T-cell (primary cell): Measurements from ENCODE around the gene RPS25. TPM values are rescaled to one million over a fixed set of nuclear protein-coding genes. Genes with fewer than 3 reads are reported as not detected.
"Not testable (repeated sequence)": the region's sequence is repeated elsewhere in the genome, so short reads cannot be mapped to it uniquely, and the experiment has no call there.

ENCODE experiments used
- ATAC-seq, 4 experiments: fragments of 200-7000 bp in 3 of 4; fragments of 150-1000 bp in 1 of 4; cut with Tn5 transposase; replicated peaks in 1 of 4; 1 replicate in 3 of 4; 2 replicates in 1 of 4; pipeline ENCODE4 v1.10.0; 2021; ENCODE audit warnings: moderate library complexity in 3 of 4, mild to moderate bottlenecking in 2 of 4, moderate number of reproducible peaks in 1 of 4
- CTCF ChIA-PET, 2 donors: fragments of 300-600 bp; sonication (Branson Sonifier 250); formaldehyde crosslinking; loops; one replicate each; lab custom pipeline; 2022; ENCODE audit warnings: antibody characterized with exemption in 2 of 2; lab: Charles Lee
- POLR2A ChIA-PET, 2 donors: fragments of 300-600 bp; sonication (Branson Sonifier 250); formaldehyde crosslinking; loops; one replicate each; lab custom pipeline; 2022; ENCODE audit warnings: antibody characterized with exemption in 2 of 2; lab: Charles Lee
- DNase-seq, 35 experiments: peaks; one replicate each; pipeline versions ENCODE4 v3.0.0 to v3.0.0-alpha.2; 2013 to 2023
- H3K27ac ChIP-seq: one replicate; pipeline ENCODE4 v1.5.1; 2013; ENCODE audit warnings: low read length
- H3K27me3 ChIP-seq, 2 experiments: replicated peaks in 1 of 2; 1 replicate in 1 of 2; 2 replicates in 1 of 2; pipeline versions ENCODE4 v1.6.1 to v1.7.0; 2013; ENCODE audit warnings: low read length in 1 of 2, mixed read lengths in 1 of 2; ENCODE audit not compliant: control insufficient read depth in 2 of 2, insufficient read depth in 2 of 2; ENCODE audit errors: extremely low read depth in 1 of 2
- H3K36me3 ChIP-seq, 2 donors: 1 replicate in 1 of 2; 2 replicates in 1 of 2; pipeline versions ENCODE4 v1.6.1 to v1.7.0; 2013; ENCODE audit warnings: low read length in 1 of 2; ENCODE audit not compliant: control insufficient read depth in 2 of 2, insufficient read depth in 1 of 2; ENCODE audit errors: extremely low read depth in 1 of 2
- H3K4me1 ChIP-seq, 2 experiments: 1 replicate in 1 of 2; 2 replicates in 1 of 2; pipeline versions ENCODE4 v1.6.1 to v1.7.0; 2013; ENCODE audit warnings: low read length in 2 of 2, mixed read lengths in 1 of 2; ENCODE audit not compliant: insufficient read depth in 2 of 2, control insufficient read depth in 1 of 2; ENCODE audit errors: extremely low read depth in 1 of 2
- H3K4me3 ChIP-seq, 2 donors: 1 replicate in 1 of 2; 2 replicates in 1 of 2; pipeline versions ENCODE4 v1.5.1 to v1.7.0; 2013; ENCODE audit warnings: mild to moderate bottlenecking in 2 of 2, low read length in 1 of 2, moderate library complexity in 1 of 2; ENCODE audit not compliant: control insufficient read depth in 1 of 2; ENCODE audit errors: extremely low read depth in 1 of 2
- H3K9me3 ChIP-seq: 2 replicates; pipeline ENCODE4 v1.7.0; 2013
- H3K27ac Mint-ChIP-seq, 2 donors: one replicate each; pipeline ENCODE4 v1.8.0; 2020 to 2021; ENCODE audit warnings: mild to moderate bottlenecking in 2 of 2, mixed read lengths in 2 of 2
- H3K27me3 Mint-ChIP-seq, 2 donors: one replicate each; pipeline ENCODE4 v1.8.0; 2021 to 2022; ENCODE audit warnings: mixed read lengths in 2 of 2
- H3K36me3 Mint-ChIP-seq: one replicate; pipeline ENCODE4 v1.8.0; 2021; ENCODE audit warnings: mixed read lengths
- H3K4me1 Mint-ChIP-seq, 3 donors: one replicate each; pipeline ENCODE4 v1.8.0; 2020 to 2022; ENCODE audit warnings: mixed read lengths in 3 of 3, mild to moderate bottlenecking in 1 of 3
- H3K4me3 Mint-ChIP-seq, 3 donors: one replicate each; pipeline ENCODE4 v1.8.0; 2020 to 2022; ENCODE audit warnings: mild to moderate bottlenecking in 3 of 3, mixed read lengths in 3 of 3, moderate library complexity in 3 of 3
- H3K9me3 Mint-ChIP-seq, 3 donors: one replicate each; pipeline ENCODE4 v1.8.0; 2020 to 2022; ENCODE audit warnings: mixed read lengths in 3 of 3
- WGBS: methylation state at CpG from one replicate; pipeline ENCODE4 v1.1.5; 2013; ENCODE audit warnings: missing lambda C conversion rate; ENCODE audit not compliant: insufficient coverage; 5-methylcytosine and 5-hydroxymethylcytosine counted together
- total RNA-seq, 35 experiments: library from RNA in 6 of 35; stranded (reverse) in 6 of 35; fragments of 120-200 nt in 1 of 35; gene quantifications; one replicate each; pipeline versions ENCODE4 v1.2.1 to v1.2.4 and lab custom pipeline; 2013 to 2026

Gene RPS25
- total RNA-seq, 5 donors from 2014 or later (not counting 1 experiment from before 2014, with no cell fraction given): 1,733 to 2,728 (median 2,161) TPM

DNA sequence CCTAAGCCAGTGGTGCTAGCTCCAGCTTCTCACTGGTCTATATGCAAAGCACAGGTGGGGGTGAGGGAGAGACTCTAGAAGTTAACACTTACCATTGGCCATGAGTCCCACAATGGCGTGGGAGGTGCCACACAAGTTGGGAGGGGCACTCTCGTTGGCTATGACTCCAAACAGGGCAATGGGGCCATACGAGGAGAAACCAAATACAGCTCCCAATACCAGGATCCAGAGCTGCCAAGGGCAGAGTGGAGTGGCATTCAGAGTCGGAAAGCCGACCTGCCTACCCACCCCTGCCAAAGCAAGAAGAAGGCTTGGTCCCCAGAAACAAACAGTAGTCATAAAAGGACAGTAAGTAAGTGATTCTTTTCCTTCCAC, 6.9 kb upstream of the RPS25 start:
- Mint-ChIP-seq H3K4me3 (no peak overlapping the region), H3K36me3 (peaks cover 30% of the 10 kb centered on the region), H3K9me3 (no peaks in the 10 kb centered on the region), H3K4me1 (peaks cover 37 to 59% (median 52%) of the 10 kb centered on the region in 3 donors), H3K27me3 (no peaks in the 10 kb centered on the region), H3K27ac (peak overlapping the region in 1 of 2 donors; percentile 75)
- ChIA-PET POLR2A (interaction anchor here in 1 of 2 donors (0.5 kb wide), 1 partner anchor 27 kb away, joined by 3 read pairs; the partner anchor contains the start of gene CENATAC), CTCF (no interaction called here)
- DNase-seq: no peak
- peaks cover 1 to 42% of the 10 kb centered on the region in 2 experiments for H3K4me1 ChIP-seq
- peaks cover 5 to 59% of the 10 kb centered on the region in 2 donors for H3K36me3 ChIP-seq
- no peaks in the 10 kb centered on the region for H3K27me3 ChIP-seq
- no peak overlapping the region for H3K4me3 ChIP-seq
- WGBS: no CpG with 5 or more reads among the region's 5 CpGs
- no peak overlapping the region for H3K27ac ChIP-seq
- no peaks in the 10 kb centered on the region for H3K9me3 ChIP-seq
- no peak for ATAC-seq

DNA sequence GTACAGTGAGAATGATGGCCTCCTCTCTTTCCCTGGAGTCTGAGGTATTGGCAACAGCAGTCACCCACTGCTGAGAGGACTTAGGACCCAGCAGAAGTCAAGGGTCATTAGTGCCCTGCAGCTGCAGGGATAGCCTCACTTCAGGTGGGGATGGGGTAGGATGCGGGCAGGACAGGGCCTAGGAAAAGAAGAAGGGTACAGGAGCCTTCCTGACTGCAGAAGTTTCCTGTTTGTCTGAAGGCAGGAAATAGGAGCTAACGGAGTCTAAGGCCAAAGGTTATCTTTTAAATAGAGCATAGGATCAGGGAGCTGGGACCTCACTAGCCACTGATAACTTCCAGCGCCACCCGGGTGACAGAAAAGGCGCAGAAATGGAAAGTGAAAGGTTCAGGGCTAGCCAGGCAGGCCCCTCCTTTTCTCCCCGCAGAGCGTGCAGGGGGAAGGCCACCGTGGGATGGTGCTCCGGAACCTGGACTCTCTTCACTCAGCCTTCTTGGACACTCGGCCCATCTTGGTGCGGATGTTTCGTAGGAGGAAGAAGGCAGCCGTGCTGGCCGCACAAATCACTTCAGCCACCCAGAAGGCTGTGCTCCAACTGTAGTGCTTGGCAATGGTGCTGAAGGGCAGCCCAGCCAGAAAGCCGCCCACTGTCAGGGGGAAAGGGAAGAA, 6.4 kb upstream of the RPS25 start:
- Mint-ChIP-seq H3K27me3 (no peaks in the 10 kb centered on the region), H3K27ac (peak overlapping the region; percentile 65 to 75), H3K4me3 (no peak overlapping the region), H3K4me1 (peaks cover 37 to 60% (median 53%) of the 10 kb centered on the region in 3 donors), H3K36me3 (peaks cover 32% of the 10 kb centered on the region), H3K9me3 (no peaks in the 10 kb centered on the region)
- POLR2A ChIA-PET: interaction anchor here (0.5 to 1.2 kb wide), 2 partner anchors 27 to 354 kb away, joined by 3 read pairs; partner anchors contain the start of gene CENATAC (in 1 of the 2)
- no peak overlapping the region for H3K27ac ChIP-seq
- H3K4me1 ChIP-seq: peaks cover 6 to 42% of the 10 kb centered on the region in 2 experiments
- 91% methylated on average over 11 of the region's 15 CpGs for WGBS
- CTCF ChIA-PET: no interaction called here
- no peaks in the 10 kb centered on the region for H3K9me3 ChIP-seq
- ATAC-seq (no peak), DNase-seq (no peak)
- no peaks in the 10 kb centered on the region for H3K27me3 ChIP-seq
- no peak overlapping the region for H3K4me3 ChIP-seq
- H3K36me3 ChIP-seq: peaks cover 5 to 61% of the 10 kb centered on the region in 2 donors

DNA sequence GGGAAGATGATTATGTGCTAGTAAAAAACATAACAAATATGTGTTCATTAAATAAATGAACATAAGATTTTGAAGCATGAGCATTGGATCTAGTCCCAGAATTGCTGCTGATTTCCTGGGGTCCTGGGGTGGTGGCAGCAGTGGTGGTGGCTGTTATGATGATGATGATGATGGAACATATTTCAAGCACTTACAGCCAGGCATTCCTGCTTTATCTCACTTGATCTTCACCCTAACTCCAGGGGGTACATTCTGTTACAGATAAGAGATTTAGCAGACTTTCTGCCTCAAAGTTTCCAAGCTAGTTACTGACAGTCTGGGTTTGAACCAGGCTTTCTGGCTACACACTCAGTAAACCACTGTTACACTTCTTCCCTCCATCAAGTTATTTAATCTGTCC, 5.6 kb upstream of the RPS25 start:
- H3K36me3 Mint-ChIP-seq: peaks cover 32% of the 10 kb centered on the region

DNA sequence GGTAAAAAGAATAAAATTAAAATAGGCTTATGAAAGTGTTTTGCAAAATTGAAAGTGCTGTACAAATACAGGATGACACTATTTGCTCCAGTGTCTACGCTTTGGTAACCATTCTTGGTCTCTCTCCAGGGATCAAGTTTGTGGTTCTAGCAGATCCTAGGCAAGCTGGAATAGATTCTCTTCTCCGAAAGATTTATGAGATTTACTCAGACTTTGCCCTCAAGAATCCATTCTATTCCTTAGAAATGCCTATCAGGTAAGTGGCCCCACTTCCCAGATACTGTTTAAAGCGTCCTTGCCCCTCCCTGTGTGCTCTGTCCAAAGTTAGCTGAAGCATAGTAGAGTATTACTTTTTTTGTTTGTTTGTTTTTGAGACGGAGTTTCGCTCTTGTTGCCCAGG, 3.5 kb upstream of the RPS25 start:
- no peaks in the 10 kb centered on the region for H3K9me3 ChIP-seq
- CTCF ChIA-PET: no interaction called here
- POLR2A ChIA-PET: interaction anchor here in 1 of 2 donors (0.6 kb wide), 1 partner anchor 264 kb away, joined by 3 read pairs; no protein-coding TSS in a partner anchor
- no peak for ATAC-seq
- no peak overlapping the region for H3K27ac ChIP-seq
- H3K4me3 ChIP-seq: no peak overlapping the region
- H3K4me3 Mint-ChIP-seq: peak overlapping the region in 2 of 3 donors; percentile 34 to 99
- peak overlapping the region in 1 of 2 donors; percentile 17 for H3K27ac Mint-ChIP-seq
- peaks cover 15 to 41% of the 10 kb centered on the region in 2 experiments for H3K4me1 ChIP-seq
- H3K9me3 Mint-ChIP-seq: no peaks in the 10 kb centered on the region
- peaks cover 5 to 65% of the 10 kb centered on the region in 2 donors for H3K36me3 ChIP-seq
- peaks cover 45 to 69% (median 55%) of the 10 kb centered on the region in 3 donors for H3K4me1 Mint-ChIP-seq
- H3K27me3 Mint-ChIP-seq: no peaks in the 10 kb centered on the region
- no peak for DNase-seq
- H3K27me3 ChIP-seq: no peaks in the 10 kb centered on the region
- 92% methylated on average over 3 of the region's 5 CpGs for WGBS
- H3K36me3 Mint-ChIP-seq: peaks cover 32% of the 10 kb centered on the region

More for the DNA sequence above, 5.6 kb upstream of the RPS25 start:
- H3K27ac ChIP-seq: no peak overlapping the region
- ATAC-seq (no peak), DNase-seq (no peak)
- Mint-ChIP-seq H3K4me3 (no peak overlapping the region), H3K9me3 (no peaks in the 10 kb centered on the region), H3K27ac (peak overlapping the region; percentile 6 to 35), H3K27me3 (no peaks in the 10 kb centered on the region), H3K4me1 (peaks cover 33 to 55% (median 47%) of the 10 kb centered on the region in 3 donors)
- H3K4me1 ChIP-seq: peaks cover 6 to 40% of the 10 kb centered on the region in 2 experiments
- H3K9me3 ChIP-seq: no peaks in the 10 kb centered on the region
- POLR2A ChIA-PET: interaction anchor here in 1 of 2 donors (1.2 kb wide), 1 partner anchor 353 kb away, joined by 3 read pairs; no protein-coding TSS in a partner anchor
- CTCF ChIA-PET: no interaction called here
- peaks cover 5 to 61% of the 10 kb centered on the region in 2 donors for H3K36me3 ChIP-seq
- no peaks in the 10 kb centered on the region for H3K27me3 ChIP-seq
- no peak overlapping the region for H3K4me3 ChIP-seq

DNA sequence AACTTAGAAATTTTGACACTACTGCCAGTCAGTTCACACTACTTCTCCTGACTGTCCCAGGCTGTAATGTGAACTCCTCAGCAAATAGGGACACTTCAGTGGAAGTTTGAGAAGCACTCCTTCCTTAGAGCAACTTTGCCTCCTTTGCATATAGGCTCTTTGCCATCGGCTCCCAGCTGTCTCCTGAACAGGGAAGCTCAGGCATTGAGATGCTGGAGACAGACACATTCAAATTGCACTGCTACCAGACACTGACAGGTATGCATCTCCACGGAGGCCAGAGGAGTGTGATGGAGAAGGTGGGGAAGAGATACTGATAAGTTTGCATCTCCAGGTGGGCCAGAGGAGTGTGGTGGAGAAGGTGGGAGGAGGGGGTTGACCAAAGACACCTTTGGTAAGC, 1.9 kb upstream of the RPS25 start:
- no peak overlapping the region for H3K4me3 ChIP-seq
- H3K27ac ChIP-seq: peak overlapping the region; percentile 96
- peak overlapping the region; percentile 100 for H3K27ac Mint-ChIP-seq
- no peaks in the 10 kb centered on the region for H3K27me3 Mint-ChIP-seq
- no peaks in the 10 kb centered on the region for H3K27me3 ChIP-seq
- ChIA-PET POLR2A (interaction anchor here in 1 of 2 donors (0.5 to 1.8 kb wide), 3 partner anchors 14 to 23 kb away, joined by 4 to 9 read pairs (median 4); no protein-coding TSS in a partner anchor), CTCF (no interaction called here)
- H3K36me3 ChIP-seq: peaks cover under 1 to 66% of the 10 kb centered on the region in 2 donors
- no peaks in the 10 kb centered on the region for H3K9me3 ChIP-seq
- peak overlapping the region; percentile 96 to 99 (median 99) for H3K4me3 Mint-ChIP-seq
- H3K4me1 ChIP-seq: peaks cover 15 to 51% of the 10 kb centered on the region in 2 experiments
- ATAC-seq: no peak
- DNase-seq: no peak
- H3K4me1 Mint-ChIP-seq: peaks cover 61 to 82% (median 68%) of the 10 kb centered on the region in 3 donors
- WGBS: 33% methylated on average over 1 of the region's 2 CpGs
- no peaks in the 10 kb centered on the region for H3K9me3 Mint-ChIP-seq
- H3K36me3 Mint-ChIP-seq: peaks cover 34% of the 10 kb centered on the region

DNA sequence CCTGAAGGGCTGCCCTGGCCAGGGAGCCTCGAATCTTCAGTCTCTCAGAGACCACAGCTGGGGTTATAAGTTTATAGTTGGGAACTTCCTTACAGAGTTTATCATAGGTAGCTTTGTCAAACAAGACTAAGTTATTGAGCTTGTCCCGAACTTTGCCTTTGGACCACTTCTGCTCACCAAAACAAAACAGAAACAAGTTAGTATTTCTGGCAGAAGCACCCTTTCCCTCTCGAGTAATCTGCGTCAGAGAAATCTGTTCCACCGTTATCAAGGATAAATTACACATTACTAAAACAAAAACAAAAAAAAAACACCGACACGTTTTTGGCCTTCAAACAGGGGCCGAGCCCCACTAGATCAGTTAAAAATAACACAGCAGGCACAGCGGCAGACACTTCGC, 766 bp downstream of the RPS25 start:
- Mint-ChIP-seq H3K27ac (peak overlapping the region; percentile 100), H3K4me1 (peaks cover 51 to 65% (median 61%) of the 10 kb centered on the region in 3 donors)
- DNase-seq: peak in 1 of 35 experiments; percentile 34

More for the DNA sequence above, 766 bp downstream of the RPS25 start:
- H3K27me3 Mint-ChIP-seq, H3K9me3 Mint-ChIP-seq, ATAC-seq, H3K9me3 ChIP-seq, H3K27me3 ChIP-seq: not testable (repeated sequence)
- Histone ChIP-seq H3K4me3 (peak overlapping the region; percentile 95 to 98), H3K27ac (peak overlapping the region; percentile 96), H3K4me1 (peaks cover 15 to 45% of the 10 kb centered on the region in 2 experiments), H3K36me3 (peaks cover 0 to 62% of the 10 kb centered on the region in 2 donors)
- Mint-ChIP-seq H3K4me3 (peak overlapping the region; percentile 96 to 99 (median 99)), H3K36me3 (peaks cover 34% of the 10 kb centered on the region)
- WGBS: 5% methylated on average over 3 of the region's 10 CpGs
- ChIA-PET POLR2A (interaction anchor here (0.6 to 3.5 kb wide), 3 partner anchors 14 to 50 kb away, joined by 3 to 14 read pairs (median 5); partner anchors contain the start of gene VPS11 (in 1 of the 2)), CTCF (interaction anchor here (0.6 to 0.9 kb wide), 3 partner anchors 11 to 715 kb away, joined by 3 to 5 read pairs (median 3); partner anchors contain the start of gene HMBS (in 1 of the 2))
